ENCODE results near the gene RDM1.

DNA sequence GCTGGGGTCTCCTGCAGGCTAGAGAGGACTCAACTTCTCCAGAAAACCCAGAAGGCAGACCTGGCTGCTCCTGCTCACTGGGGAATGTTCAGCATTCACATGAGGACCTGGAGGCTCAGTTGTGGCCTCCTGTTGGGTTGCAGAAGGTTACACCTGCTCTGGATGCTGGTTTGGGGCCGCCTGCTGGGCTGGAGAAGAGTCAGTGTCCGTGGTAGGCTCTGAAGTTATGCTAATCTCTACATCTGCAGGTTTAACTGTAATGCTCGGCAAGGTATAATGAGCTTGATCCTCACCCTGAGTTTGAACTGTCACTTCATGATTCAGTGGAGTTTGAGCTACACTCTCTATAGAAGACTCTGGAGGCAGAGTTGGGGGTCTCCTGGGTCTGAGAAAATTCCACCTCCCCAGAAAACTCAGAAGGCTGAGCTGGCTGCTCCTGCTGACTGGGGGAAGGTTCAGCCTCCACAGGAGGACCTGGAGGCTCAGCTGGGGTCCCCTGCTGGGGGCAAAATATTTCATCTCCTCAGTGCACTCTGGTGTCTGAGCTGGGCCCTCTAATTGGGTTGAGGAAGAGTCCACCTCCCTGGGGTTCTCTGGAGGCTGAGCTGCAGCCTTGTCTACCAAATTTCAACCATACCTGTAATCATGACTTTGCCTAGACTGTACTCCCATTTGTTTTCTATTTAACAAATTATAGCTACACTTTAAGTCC is 23.5 kb downstream of the RDM1 start:
- TF ChIP-seq, protein P1, sequence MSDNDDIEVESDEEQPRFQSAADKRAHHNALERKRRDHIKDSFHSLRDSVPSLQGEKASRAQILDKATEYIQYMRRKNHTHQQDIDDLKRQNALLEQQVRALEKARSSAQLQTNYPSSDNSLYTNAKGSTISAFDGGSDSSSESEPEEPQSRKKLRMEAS (IDR thresholded peaks at IDR 0.05): no peak
- TF ChIP-seq ZBTB7A (IDR thresholded peaks at IDR 0.05; ENCODE audit: low read depth) (no peak), TAF1 (IDR thresholded peaks at IDR 0.05; ENCODE audit: low read depth) (no peak), EGR1 (IDR thresholded peaks at IDR 0.05) (no peak), TEAD4 (IDR thresholded peaks at IDR 0.05) (no peak), CREB1 (IDR thresholded peaks at IDR 0.05; ENCODE audit: low read depth) (no peak), YY1 (IDR thresholded peaks at IDR 0.05; ENCODE audit: low read depth) (no peak), RAD21 (IDR thresholded peaks at IDR 0.05; ENCODE audit: low read depth) (no peak), TCF12 (IDR thresholded peaks at IDR 0.05; ENCODE audit: low read depth) (no peak), EP300 (IDR thresholded peaks at IDR 0.05; ENCODE audit: borderline replicate concordance) (no peak)
- TF ChIP-seq, protein P2, sequence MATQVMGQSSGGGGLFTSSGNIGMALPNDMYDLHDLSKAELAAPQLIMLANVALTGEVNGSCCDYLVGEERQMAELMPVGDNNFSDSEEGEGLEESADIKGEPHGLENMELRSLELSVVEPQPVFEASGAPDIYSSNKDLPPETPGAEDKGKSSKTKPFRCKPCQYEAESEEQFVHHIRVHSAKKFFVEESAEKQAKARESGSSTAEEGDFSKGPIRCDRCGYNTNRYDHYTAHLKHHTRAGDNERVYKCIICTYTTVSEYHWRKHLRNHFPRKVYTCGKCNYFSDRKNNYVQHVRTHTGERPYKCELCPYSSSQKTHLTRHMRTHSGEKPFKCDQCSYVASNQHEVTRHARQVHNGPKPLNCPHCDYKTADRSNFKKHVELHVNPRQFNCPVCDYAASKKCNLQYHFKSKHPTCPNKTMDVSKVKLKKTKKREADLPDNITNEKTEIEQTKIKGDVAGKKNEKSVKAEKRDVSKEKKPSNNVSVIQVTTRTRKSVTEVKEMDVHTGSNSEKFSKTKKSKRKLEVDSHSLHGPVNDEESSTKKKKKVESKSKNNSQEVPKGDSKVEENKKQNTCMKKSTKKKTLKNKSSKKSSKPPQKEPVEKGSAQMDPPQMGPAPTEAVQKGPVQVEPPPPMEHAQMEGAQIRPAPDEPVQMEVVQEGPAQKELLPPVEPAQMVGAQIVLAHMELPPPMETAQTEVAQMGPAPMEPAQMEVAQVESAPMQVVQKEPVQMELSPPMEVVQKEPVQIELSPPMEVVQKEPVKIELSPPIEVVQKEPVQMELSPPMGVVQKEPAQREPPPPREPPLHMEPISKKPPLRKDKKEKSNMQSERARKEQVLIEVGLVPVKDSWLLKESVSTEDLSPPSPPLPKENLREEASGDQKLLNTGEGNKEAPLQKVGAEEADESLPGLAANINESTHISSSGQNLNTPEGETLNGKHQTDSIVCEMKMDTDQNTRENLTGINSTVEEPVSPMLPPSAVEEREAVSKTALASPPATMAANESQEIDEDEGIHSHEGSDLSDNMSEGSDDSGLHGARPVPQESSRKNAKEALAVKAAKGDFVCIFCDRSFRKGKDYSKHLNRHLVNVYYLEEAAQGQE (IDR thresholded peaks at IDR 0.05; ENCODE audit: low read depth): no peak
- TF ChIP-seq, protein P3, sequence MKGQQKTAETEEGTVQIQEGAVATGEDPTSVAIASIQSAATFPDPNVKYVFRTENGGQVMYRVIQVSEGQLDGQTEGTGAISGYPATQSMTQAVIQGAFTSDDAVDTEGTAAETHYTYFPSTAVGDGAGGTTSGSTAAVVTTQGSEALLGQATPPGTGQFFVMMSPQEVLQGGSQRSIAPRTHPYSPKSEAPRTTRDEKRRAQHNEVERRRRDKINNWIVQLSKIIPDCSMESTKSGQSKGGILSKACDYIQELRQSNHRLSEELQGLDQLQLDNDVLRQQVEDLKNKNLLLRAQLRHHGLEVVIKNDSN (IDR thresholded peaks at IDR 0.05): no peak

Data from Ishikawa (cell line).